GM23338 (cell line): Measurements from ENCODE around the gene IFI27. TPM values are rescaled to one million over a fixed set of nuclear protein-coding genes. Genes with fewer than 3 reads are reported as not detected.

Source experiments
- ATAC-seq: fragments of 200-7000 bp; cut with Tn5 transposase; 3 replicates; pipeline ENCODE4 v1.9.1; 2020
- DNase-seq: peaks from one replicate; pipeline ENCODE4 v3.0.0-alpha.2; 2015; ENCODE audit warnings: low spot score
- H2AFZ ChIP-seq: fragments of 200-600 bp; sonication (generic); 2 replicates; pipeline ENCODE4 v1.8.0; 2016; ENCODE audit warnings: antibody characterized with exemption, mild to moderate bottlenecking, moderate library complexity
- H3F3A ChIP-seq: fragments of 200-600 bp; sonication (generic); replicated peaks from 2 replicates; pipeline ENCODE4 v1.8.0; 2017; ENCODE audit warnings: antibody characterized with exemption, mixed run types, low read depth
- H3K27ac ChIP-seq: fragments of 200-600 bp; sonication (generic); 2 replicates; pipeline ENCODE4 v1.6.1; 2016; ENCODE audit warnings: low read depth
- H3K27me3 ChIP-seq: fragments of 200-600 bp; sonication (generic); 2 replicates; pipeline ENCODE4 v1.8.0; 2016; ENCODE audit warnings: mild to moderate bottlenecking, mixed run types, moderate library complexity; ENCODE audit not compliant: insufficient read depth
- H3K36me3 ChIP-seq: fragments of 200-600 bp; sonication (generic); 2 replicates; pipeline ENCODE4 v1.8.0; 2016; ENCODE audit warnings: mild to moderate bottlenecking; ENCODE audit not compliant: insufficient read depth
- H3K4me1 ChIP-seq: fragments of 200-600 bp; sonication (generic); 2 replicates; pipeline ENCODE4 v1.8.0; 2016; ENCODE audit warnings: mild to moderate bottlenecking, moderate library complexity; ENCODE audit not compliant: insufficient read depth
- H3K4me2 ChIP-seq: fragments of 200-600 bp; sonication (generic); 2 replicates; pipeline ENCODE4 v1.7.1; 2017; ENCODE audit warnings: mixed run types
- H3K4me3 ChIP-seq: fragments of 200-600 bp; sonication (generic); 2 replicates; pipeline ENCODE4 v1.6.1; 2016; ENCODE audit warnings: mixed run types
- H3K79me2 ChIP-seq: fragments of 200-600 bp; sonication (generic); replicated peaks from 2 replicates; pipeline ENCODE4 v1.8.0; 2017; ENCODE audit warnings: mild to moderate bottlenecking; ENCODE audit not compliant: insufficient read depth
- H3K9me2 ChIP-seq: fragments of 200-600 bp; sonication (generic); 2 replicates; pipeline ENCODE4 v1.8.0; 2017; ENCODE audit not compliant: insufficient read depth
- H4K20me1 ChIP-seq: fragments of 200-600 bp; sonication (generic); replicated peaks from 2 replicates; pipeline ENCODE4 v1.8.0; 2017; ENCODE audit warnings: mild to moderate bottlenecking; ENCODE audit not compliant: insufficient read depth
- H3K27ac Mint-ChIP-seq: 2 replicates; pipeline ENCODE4 v1.8.0; 2020; ENCODE audit warnings: inconsistent platforms, mild to moderate bottlenecking, moderate library complexity, mixed read lengths
- H3K27me3 Mint-ChIP-seq: 3 replicates; pipeline ENCODE4 v1.8.0; 2022; ENCODE audit warnings: low read depth, mild to moderate bottlenecking, moderate library complexity, mixed read lengths, inconsistent platforms; ENCODE audit not compliant: insufficient read depth, poor library complexity
- H3K36me3 Mint-ChIP-seq: 3 replicates; pipeline ENCODE4 v1.8.0; 2021; ENCODE audit warnings: low read depth, mild to moderate bottlenecking, inconsistent platforms, moderate library complexity, mixed read lengths
- H3K4me1 Mint-ChIP-seq: 3 replicates; pipeline ENCODE4 v1.8.0; 2020; ENCODE audit warnings: mild to moderate bottlenecking, inconsistent platforms, mixed read lengths
- H3K4me3 Mint-ChIP-seq: 3 replicates; pipeline ENCODE4 v1.8.0; 2021; ENCODE audit warnings: moderate library complexity, mild to moderate bottlenecking, inconsistent platforms, mixed read lengths
- H3K9me3 Mint-ChIP-seq: 3 replicates; pipeline ENCODE4 v1.8.0; 2020; ENCODE audit warnings: moderate library complexity, mild to moderate bottlenecking, inconsistent platforms, mixed read lengths
- CREB1 ChIP-seq: fragments of 250-450 bp; sonication (Bioruptor Pico); IDR thresholded peaks from 2 replicates; pipeline ENCODE4 v1.5.0; 2020; ENCODE audit warnings: low read depth, mild to moderate bottlenecking, moderate library complexity
- EZH2 ChIP-seq: fragments of 200-600 bp; sonication (generic); IDR thresholded peaks from one replicate; pipeline ENCODE4 v1.8.0; 2017; ENCODE audit warnings: antibody characterized with exemption, mild to moderate bottlenecking, low read depth; ENCODE audit not compliant: unreplicated experiment
- EZH2phosphoT487 ChIP-seq: fragments of 200-600 bp; sonication (generic); IDR thresholded peaks from one replicate; pipeline ENCODE4 v1.8.1; 2018; ENCODE audit warnings: antibody characterized with exemption; ENCODE audit not compliant: unreplicated experiment
- JUNB ChIP-seq: IDR thresholded peaks from one replicate; pipeline ENCODE4 v1.6.1; 2016; ENCODE audit warnings: antibody characterized with exemption; ENCODE audit not compliant: unreplicated experiment
- NANOG ChIP-seq: IDR thresholded peaks from 2 replicates; pipeline ENCODE4 v1.6.1; 2016; ENCODE audit warnings: antibody characterized with exemption, borderline replicate concordance
- POLR2AphosphoS5 ChIP-seq: IDR thresholded peaks from 2 replicates; pipeline ENCODE4 v1.6.1; 2016; ENCODE audit warnings: antibody characterized with exemption, low read depth
- ZNF114 ChIP-seq: fragments of 250-450 bp; sonication (Bioruptor Pico); IDR thresholded peaks from 2 replicates; pipeline ENCODE4 v1.5.0; 2020; ENCODE audit warnings: mild to moderate bottlenecking, moderate library complexity
- ZNF331 ChIP-seq: fragments of 250-450 bp; sonication (Bioruptor Pico); IDR thresholded peaks from 2 replicates; pipeline ENCODE4 v1.5.0; 2020; ENCODE audit warnings: low read depth, mild to moderate bottlenecking, moderate library complexity
- polyA plus RNA-seq: library from polyadenylated mRNA; unstranded; fragments of >200 nt; fragmentation: Nextera tagmentation; extraction: Ambion mirVana; gene quantifications from 2 replicates; pipeline ENCODE4 v1.2.1, GENCODE V29; 2016
- total RNA-seq: library from RNA; depleted of rRNA; stranded (reverse); fragments of >200 nt; shearing (Covaris generic); gene quantifications from 2 replicates; pipeline ENCODE4 v1.2.3, GENCODE V29; 2014
- TF ChIP-seq, protein P1 (sequence below): IDR thresholded peaks from 2 replicates; pipeline ENCODE4 v1.6.1; 2016; ENCODE audit warnings: antibody characterized with exemption
- TF ChIP-seq, protein P2 (sequence below), 2 experiments: fragments of 200-600 bp in 1 of 2; sonication (generic) in 1 of 2; conservative IDR thresholded peaks; 2 replicates each; pipeline versions ENCODE4 v1.5.1 to v1.6.1; 2016 to 2017; ENCODE audit warnings: antibody characterized with exemption in 2 of 2, low read depth in 2 of 2, mild to moderate bottlenecking in 2 of 2, moderate library complexity in 1 of 2
- TF ChIP-seq, protein P3 (sequence below): fragments of 250-450 bp; sonication (Bioruptor Pico); IDR thresholded peaks from 2 replicates; pipeline ENCODE4 v1.5.0; 2020; ENCODE audit warnings: mild to moderate bottlenecking, moderate library complexity

Gene IFI27
- total and polyA plus RNA-seq, 2 experiments from 2014 or later, result 0.49 to 1.2 TPM

DNA sequence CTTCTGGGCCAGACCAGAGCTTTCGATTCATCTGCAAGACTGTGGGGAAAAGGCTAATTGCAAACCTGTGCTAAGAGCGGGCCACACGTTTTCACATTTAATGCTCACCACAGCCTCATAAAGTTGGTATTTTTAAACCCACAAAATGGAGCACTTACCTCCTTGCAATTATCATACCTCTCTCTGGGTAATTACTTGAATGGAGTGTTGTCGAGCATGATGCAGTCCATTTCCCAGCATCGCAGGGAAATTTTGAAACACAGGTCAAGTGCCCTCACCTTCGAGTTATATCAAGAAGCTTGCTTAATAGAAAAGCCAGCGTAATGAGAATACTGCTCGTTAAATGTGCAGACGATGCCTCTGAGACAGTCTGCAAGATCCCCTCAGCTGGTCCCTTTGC lies 27.7 kb downstream of the IFI27 start:
- Histone ChIP-seq H2AFZ (peak overlapping the region; percentile 57; the same call in 1 of the 2 replicates), H4K20me1 (no peaks in the 10 kb centered on the region), H3K4me1 (peaks cover 7% of the 10 kb centered on the region; the same call in 1 of the 2 replicates), H3F3A (no peaks in the 10 kb centered on the region), H3K36me3 (no peaks in the 10 kb centered on the region), H3K4me2 (no peak overlapping the region), H3K9me2 (no peaks in the 10 kb centered on the region), H3K27me3 (no peaks in the 10 kb centered on the region), H3K79me2 (no peaks in the 10 kb centered on the region), H3K4me3 (no peak overlapping the region), H3K27ac (no peak overlapping the region)
- H3K4me1 Mint-ChIP-seq, result peaks cover 15% of the 10 kb centered on the region
- ATAC-seq (no peak), DNase-seq (no peak)
- no peak overlapping the region for H3K27ac Mint-ChIP-seq
- no peak for TF ChIP-seq JUNB
- TF ChIP-seq NANOG, result no peak
- no peak for TF ChIP-seq EZH2
- no peak for TF ChIP-seq ZNF114
- TF ChIP-seq ZNF331, result no peak
- TF ChIP-seq, protein P1, sequence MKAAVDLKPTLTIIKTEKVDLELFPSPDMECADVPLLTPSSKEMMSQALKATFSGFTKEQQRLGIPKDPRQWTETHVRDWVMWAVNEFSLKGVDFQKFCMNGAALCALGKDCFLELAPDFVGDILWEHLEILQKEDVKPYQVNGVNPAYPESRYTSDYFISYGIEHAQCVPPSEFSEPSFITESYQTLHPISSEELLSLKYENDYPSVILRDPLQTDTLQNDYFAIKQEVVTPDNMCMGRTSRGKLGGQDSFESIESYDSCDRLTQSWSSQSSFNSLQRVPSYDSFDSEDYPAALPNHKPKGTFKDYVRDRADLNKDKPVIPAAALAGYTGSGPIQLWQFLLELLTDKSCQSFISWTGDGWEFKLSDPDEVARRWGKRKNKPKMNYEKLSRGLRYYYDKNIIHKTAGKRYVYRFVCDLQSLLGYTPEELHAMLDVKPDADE, result no peak
- TF ChIP-seq EZH2phosphoT487, result no peak
- peaks cover 21% of the 10 kb centered on the region for H3K9me3 Mint-ChIP-seq
- H3K4me3 Mint-ChIP-seq, result no peak overlapping the region
- H3K27me3 Mint-ChIP-seq, result peaks cover 10% of the 10 kb centered on the region
- H3K36me3 Mint-ChIP-seq, result peaks cover 10% of the 10 kb centered on the region; the same call in 2 of the 3 replicates

DNA sequence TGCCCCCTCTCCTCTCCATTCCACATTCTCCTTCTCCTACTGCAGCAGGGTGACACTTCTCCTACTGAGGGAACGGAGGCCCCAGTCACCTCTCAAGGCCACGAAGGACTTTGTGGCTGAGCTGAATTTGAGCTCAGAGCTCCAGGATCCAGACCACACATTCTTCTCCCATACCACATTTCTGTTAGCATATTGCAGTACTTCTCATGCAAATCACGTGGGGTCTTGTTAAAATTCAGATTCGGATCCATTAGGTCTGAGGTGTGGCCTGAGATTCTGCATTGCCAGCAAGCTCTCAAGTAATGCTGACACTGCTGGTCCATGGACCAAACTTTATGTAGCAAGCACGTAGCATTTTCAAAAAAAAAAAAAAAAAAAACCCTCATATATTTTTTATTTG lies 28.5 kb downstream of the IFI27 start:
- Mint-ChIP-seq H3K4me1 (peaks cover 15% of the 10 kb centered on the region), H3K36me3 (peaks cover 10% of the 10 kb centered on the region; the same call in 2 of the 3 replicates), H3K4me3 (no peak overlapping the region), H3K27ac (no peak overlapping the region), H3K9me3 (peaks cover 21% of the 10 kb centered on the region), H3K27me3 (peaks cover 10% of the 10 kb centered on the region)
- no peaks in the 10 kb centered on the region for H3K36me3 ChIP-seq
- no peaks in the 10 kb centered on the region for H3F3A ChIP-seq
- no peak overlapping the region for H3K4me3 ChIP-seq
- no peak for DNase-seq
- H4K20me1 ChIP-seq, result no peaks in the 10 kb centered on the region
- H3K79me2 ChIP-seq, result no peaks in the 10 kb centered on the region
- peaks cover 7% of the 10 kb centered on the region; the same call in 1 of the 2 replicates for H3K4me1 ChIP-seq
- H3K4me2 ChIP-seq, result peak overlapping the region; percentile 36; the same call in 1 of the 2 replicates
- no peaks in the 10 kb centered on the region for H3K9me2 ChIP-seq
- no peak for ATAC-seq
- H3K27me3 ChIP-seq, result no peaks in the 10 kb centered on the region
- peak overlapping the region; percentile 67 for H2AFZ ChIP-seq
- no peak overlapping the region for H3K27ac ChIP-seq
- TF ChIP-seq JUNB, result no peak
- no peak for TF ChIP-seq NANOG
- no peak for TF ChIP-seq ZNF114
- no peak for TF ChIP-seq POLR2AphosphoS5
- TF ChIP-seq, protein P2, sequence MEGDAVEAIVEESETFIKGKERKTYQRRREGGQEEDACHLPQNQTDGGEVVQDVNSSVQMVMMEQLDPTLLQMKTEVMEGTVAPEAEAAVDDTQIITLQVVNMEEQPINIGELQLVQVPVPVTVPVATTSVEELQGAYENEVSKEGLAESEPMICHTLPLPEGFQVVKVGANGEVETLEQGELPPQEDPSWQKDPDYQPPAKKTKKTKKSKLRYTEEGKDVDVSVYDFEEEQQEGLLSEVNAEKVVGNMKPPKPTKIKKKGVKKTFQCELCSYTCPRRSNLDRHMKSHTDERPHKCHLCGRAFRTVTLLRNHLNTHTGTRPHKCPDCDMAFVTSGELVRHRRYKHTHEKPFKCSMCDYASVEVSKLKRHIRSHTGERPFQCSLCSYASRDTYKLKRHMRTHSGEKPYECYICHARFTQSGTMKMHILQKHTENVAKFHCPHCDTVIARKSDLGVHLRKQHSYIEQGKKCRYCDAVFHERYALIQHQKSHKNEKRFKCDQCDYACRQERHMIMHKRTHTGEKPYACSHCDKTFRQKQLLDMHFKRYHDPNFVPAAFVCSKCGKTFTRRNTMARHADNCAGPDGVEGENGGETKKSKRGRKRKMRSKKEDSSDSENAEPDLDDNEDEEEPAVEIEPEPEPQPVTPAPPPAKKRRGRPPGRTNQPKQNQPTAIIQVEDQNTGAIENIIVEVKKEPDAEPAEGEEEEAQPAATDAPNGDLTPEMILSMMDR (conservative IDR thresholded peaks at IDR 0.05; ENCODE audit: low read depth in 2 of 2), result no peak
- no peak for TF ChIP-seq CREB1 (CRISPR knock-in tag)
- TF ChIP-seq, protein P3, sequence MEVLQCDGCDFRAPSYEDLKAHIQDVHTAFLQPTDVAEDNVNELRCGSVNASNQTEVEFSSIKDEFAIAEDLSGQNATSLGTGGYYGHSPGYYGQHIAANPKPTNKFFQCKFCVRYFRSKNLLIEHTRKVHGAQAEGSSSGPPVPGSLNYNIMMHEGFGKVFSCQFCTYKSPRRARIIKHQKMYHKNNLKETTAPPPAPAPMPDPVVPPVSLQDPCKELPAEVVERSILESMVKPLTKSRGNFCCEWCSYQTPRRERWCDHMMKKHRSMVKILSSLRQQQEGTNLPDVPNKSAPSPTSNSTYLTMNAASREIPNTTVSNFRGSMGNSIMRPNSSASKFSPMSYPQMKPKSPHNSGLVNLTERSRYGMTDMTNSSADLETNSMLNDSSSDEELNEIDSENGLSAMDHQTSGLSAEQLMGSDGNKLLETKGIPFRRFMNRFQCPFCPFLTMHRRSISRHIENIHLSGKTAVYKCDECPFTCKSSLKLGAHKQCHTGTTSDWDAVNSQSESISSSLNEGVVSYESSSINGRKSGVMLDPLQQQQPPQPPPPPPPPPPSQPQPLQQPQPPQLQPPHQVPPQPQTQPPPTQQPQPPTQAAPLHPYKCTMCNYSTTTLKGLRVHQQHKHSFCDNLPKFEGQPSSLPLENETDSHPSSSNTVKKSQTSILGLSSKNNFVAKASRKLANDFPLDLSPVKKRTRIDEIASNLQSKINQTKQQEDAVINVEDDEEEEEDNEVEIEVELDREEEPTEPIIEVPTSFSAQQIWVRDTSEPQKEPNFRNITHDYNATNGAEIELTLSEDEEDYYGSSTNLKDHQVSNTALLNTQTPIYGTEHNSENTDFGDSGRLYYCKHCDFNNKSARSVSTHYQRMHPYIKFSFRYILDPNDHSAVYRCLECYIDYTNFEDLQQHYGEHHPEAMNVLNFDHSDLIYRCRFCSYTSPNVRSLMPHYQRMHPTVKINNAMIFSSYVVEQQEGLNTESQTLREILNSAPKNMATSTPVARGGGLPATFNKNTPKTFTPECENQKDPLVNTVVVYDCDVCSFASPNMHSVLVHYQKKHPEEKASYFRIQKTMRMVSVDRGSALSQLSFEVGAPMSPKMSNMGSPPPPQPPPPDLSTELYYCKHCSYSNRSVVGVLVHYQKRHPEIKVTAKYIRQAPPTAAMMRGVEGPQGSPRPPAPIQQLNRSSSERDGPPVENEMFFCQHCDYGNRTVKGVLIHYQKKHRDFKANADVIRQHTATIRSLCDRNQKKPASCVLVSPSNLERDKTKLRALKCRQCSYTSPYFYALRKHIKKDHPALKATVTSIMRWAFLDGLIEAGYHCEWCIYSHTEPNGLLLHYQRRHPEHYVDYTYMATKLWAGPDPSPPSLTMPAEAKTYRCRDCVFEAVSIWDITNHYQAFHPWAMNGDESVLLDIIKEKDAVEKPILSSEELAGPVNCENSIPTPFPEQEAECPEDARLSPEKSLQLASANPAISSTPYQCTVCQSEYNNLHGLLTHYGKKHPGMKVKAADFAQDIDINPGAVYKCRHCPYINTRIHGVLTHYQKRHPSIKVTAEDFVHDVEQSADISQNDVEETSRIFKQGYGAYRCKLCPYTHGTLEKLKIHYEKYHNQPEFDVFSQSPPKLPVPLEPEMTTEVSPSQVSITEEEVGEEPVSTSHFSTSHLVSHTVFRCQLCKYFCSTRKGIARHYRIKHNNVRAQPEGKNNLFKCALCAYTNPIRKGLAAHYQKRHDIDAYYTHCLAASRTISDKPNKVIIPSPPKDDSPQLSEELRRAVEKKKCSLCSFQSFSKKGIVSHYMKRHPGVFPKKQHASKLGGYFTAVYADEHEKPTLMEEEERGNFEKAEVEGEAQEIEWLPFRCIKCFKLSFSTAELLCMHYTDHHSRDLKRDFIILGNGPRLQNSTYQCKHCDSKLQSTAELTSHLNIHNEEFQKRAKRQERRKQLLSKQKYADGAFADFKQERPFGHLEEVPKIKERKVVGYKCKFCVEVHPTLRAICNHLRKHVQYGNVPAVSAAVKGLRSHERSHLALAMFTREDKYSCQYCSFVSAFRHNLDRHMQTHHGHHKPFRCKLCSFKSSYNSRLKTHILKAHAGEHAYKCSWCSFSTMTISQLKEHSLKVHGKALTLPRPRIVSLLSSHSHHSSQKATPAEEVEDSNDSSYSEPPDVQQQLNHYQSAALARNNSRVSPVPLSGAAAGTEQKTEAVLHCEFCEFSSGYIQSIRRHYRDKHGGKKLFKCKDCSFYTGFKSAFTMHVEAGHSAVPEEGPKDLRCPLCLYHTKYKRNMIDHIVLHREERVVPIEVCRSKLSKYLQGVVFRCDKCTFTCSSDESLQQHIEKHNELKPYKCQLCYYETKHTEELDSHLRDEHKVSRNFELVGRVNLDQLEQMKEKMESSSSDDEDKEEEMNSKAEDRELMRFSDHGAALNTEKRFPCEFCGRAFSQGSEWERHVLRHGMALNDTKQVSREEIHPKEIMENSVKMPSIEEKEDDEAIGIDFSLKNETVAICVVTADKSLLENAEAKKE, result no peak
- TF ChIP-seq EZH2, result no peak
- TF ChIP-seq ZNF331, result no peak
